Esophagus muscularis mucosa (tissue), 4 donors: ENCODE data around the gene PABPC3. TPM values are rescaled to one million over a fixed set of nuclear protein-coding genes. Genes with fewer than 3 reads are reported as not detected.

Source experiments
- DNase-seq: peaks from one replicate; pipeline ENCODE4 v3.0.0-alpha.2; 2017; ENCODE audit errors: extremely low spot score
- H3K27ac ChIP-seq, 4 donors: fragments of 200-600 bp; sonication (generic); replicated peaks in 1 of 4; 1 replicate in 3 of 4; 2 replicates in 1 of 4; pipeline ENCODE4 v1.5.1; 2016 to 2019; ENCODE audit warnings: mild to moderate bottlenecking in 1 of 4
- H3K27me3 ChIP-seq, 4 donors: fragments of 200-600 bp; sonication (generic); one replicate each; pipeline versions ENCODE4 v1.5.1 to v1.6.0; 2016 to 2019
- H3K36me3 ChIP-seq, 4 donors: fragments of 200-600 bp; sonication (generic); one replicate each; pipeline ENCODE4 v1.5.1; 2016 to 2019
- H3K4me1 ChIP-seq, 4 donors: fragments of 200-600 bp; sonication (generic); one replicate each; pipeline ENCODE4 v1.5.1; 2016 to 2019
- H3K4me3 ChIP-seq, 4 donors: fragments of 200-600 bp; sonication (generic); 1 replicate in 2 of 4; 2 replicates in 2 of 4; pipeline ENCODE4 v1.5.1; 2016 to 2019; ENCODE audit warnings: mild to moderate bottlenecking in 4 of 4, moderate library complexity in 1 of 4
- H3K9me3 ChIP-seq, 4 donors: fragments of 200-600 bp; sonication (generic); 1 replicate in 3 of 4; 2 replicates in 1 of 4; pipeline ENCODE4 v1.5.1; 2016 to 2019
- EP300 ChIP-seq: sonication (generic); formaldehyde crosslinking; IDR thresholded peaks from one replicate; pipeline ENCODE4 v1.6.1; 2017; ENCODE audit warnings: antibody characterized with exemption
- POLR2A ChIP-seq: fragments of 450-650 bp; IDR thresholded peaks from one replicate; pipeline ENCODE4 v1.6.1; 2017; ENCODE audit warnings: antibody characterized with exemption, moderate library complexity, mild to moderate bottlenecking, low read depth
- POLR2AphosphoS5 ChIP-seq, 2 donors: sonication (generic); formaldehyde crosslinking; IDR thresholded peaks; one replicate each; pipeline ENCODE4 v1.6.1; 2017; ENCODE audit warnings: antibody characterized with exemption in 2 of 2
- WGBS: methylation state at CpG from one replicate; pipeline ENCODE4 v1.1.5; 2018; 5-methylcytosine and 5-hydroxymethylcytosine counted together
- intact Hi-C: fragments of 100-400 bp; cut with DNase I; formaldehyde crosslinking; loops from one replicate; pipeline ENCODE4 v1.15.1; 2023
- total RNA-seq, 4 donors: library from RNA; depleted of rRNA; stranded (reverse); fragments of >200 nt; gene quantifications; one replicate each; pipeline versions ENCODE4 v1.1.0 to v1.2.1, GENCODE V29; 2016
- TF ChIP-seq, protein P1 (sequence below), 3 experiments: fragments of 200-600 bp in 2 of 3; fragments of 450-650 bp in 1 of 3; sonication (generic) in 2 of 3; IDR thresholded peaks; one replicate each; pipeline ENCODE4 v1.5.1; 2017 to 2019; ENCODE audit warnings: antibody characterized with exemption in 3 of 3, mild to moderate bottlenecking in 2 of 3, moderate library complexity in 1 of 3

The PABPC3 gene
- total RNA-seq, 4 donors from 2014 or later, result under 0.01 to 0.17 (median 0.11) TPM; not detected in 1

DNA sequence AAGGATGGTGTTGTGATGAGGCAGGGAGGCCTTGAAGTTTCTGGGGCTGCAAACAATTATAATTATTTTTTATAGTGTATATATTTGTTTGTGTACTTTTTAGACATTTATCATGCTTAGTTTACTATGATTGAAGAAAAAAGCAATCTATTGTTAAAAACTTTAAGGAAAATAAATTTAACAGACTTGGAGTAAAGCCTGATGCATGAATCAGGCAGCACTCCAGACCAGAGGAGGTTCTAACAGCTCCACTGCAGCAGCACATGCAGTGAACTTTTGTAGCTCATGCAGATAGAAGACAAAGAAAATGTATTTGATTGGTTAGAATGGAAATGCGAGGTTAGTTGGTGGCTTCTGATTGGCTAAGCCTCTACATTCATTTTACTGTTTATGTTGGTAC, 36.8 kb upstream of the PABPC3 start:
- WGBS, result 83% methylated on average over 1 of the region's 1 CpG
- no peaks in the 10 kb centered on the region for H3K4me1 ChIP-seq

DNA sequence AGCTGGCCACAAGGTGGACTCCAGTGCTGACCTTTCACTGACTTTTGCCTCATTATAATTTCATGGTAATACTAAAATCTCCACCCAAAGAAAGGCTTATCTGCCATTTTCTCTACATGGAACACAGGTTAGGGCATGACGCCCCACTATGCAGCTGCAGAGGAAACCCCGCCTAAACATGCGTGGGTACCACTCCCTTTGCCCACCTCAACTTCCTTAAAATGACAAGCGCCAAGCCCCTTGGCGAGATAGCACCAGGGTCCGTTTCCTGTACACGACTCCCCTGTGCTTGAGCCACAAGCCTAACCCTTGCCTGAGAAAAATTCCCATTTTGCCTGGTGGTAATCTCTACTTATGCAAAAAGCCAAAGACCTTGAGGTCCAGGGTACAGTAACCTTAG, 36.0 kb upstream of the PABPC3 start:
- no peak for DNase-seq
- WGBS, result 77% methylated on average over 7 of the region's 7 CpGs
- Histone ChIP-seq H3K27me3 (peaks cover 0 to 5% (median 0%) of the 10 kb centered on the region in 4 donors), H3K4me1 (no peaks in the 10 kb centered on the region), H3K4me3 (no peak overlapping the region), H3K9me3 (no peaks in the 10 kb centered on the region), H3K27ac (no peak overlapping the region), H3K36me3 (no peaks in the 10 kb centered on the region)
- TF ChIP-seq POLR2AphosphoS5 (IDR thresholded peaks at IDR 0.05) (no peak), EP300 (no peak), POLR2A (no peak)
- TF ChIP-seq, protein P1, sequence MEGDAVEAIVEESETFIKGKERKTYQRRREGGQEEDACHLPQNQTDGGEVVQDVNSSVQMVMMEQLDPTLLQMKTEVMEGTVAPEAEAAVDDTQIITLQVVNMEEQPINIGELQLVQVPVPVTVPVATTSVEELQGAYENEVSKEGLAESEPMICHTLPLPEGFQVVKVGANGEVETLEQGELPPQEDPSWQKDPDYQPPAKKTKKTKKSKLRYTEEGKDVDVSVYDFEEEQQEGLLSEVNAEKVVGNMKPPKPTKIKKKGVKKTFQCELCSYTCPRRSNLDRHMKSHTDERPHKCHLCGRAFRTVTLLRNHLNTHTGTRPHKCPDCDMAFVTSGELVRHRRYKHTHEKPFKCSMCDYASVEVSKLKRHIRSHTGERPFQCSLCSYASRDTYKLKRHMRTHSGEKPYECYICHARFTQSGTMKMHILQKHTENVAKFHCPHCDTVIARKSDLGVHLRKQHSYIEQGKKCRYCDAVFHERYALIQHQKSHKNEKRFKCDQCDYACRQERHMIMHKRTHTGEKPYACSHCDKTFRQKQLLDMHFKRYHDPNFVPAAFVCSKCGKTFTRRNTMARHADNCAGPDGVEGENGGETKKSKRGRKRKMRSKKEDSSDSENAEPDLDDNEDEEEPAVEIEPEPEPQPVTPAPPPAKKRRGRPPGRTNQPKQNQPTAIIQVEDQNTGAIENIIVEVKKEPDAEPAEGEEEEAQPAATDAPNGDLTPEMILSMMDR (IDR thresholded peaks at IDR 0.05), result no peak
- intact Hi-C loops, result no loop called here

More for the DNA sequence above, 36.8 kb upstream of the PABPC3 start:
- no peaks in the 10 kb centered on the region for H3K36me3 ChIP-seq
- no peak for TF ChIP-seq POLR2A
- TF ChIP-seq EP300, result no peak
- TF ChIP-seq, protein P1 (IDR thresholded peaks at IDR 0.05), result no peak
- no peak for TF ChIP-seq POLR2AphosphoS5 (IDR thresholded peaks at IDR 0.05)
- H3K27me3 ChIP-seq, result peaks cover 0 to 5% (median 0%) of the 10 kb centered on the region in 4 donors
- no peak overlapping the region for H3K27ac ChIP-seq
- intact Hi-C loops, result no loop called here
- DNase-seq, result no peak
- no peak overlapping the region for H3K4me3 ChIP-seq
- H3K9me3 ChIP-seq, result no peaks in the 10 kb centered on the region

DNA sequence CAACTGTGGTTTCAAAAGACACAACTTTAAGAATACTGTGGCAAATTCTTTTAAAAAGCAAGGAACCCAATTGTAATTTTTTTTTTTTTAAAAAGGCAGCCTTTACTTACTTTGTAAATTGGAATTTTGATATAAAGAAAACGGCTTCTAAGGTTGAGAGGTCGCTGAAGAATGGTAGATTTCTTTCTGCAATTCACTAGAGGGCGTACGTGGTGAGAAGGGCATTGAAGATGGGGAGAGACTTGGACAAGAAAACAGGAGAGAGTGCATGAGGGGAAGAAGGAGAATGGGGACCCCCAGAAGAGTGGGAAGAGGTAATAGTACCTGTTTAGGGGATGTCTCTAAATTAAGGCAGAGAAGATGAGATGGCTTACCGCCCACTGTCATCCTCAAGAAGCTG, 33.5 kb upstream of the PABPC3 start:
- Histone ChIP-seq H3K36me3 (no peaks in the 10 kb centered on the region), H3K9me3 (no peaks in the 10 kb centered on the region), H3K4me3 (no peak overlapping the region), H3K4me1 (no peaks in the 10 kb centered on the region), H3K27me3 (peaks cover 0 to 17% (median 0%) of the 10 kb centered on the region in 4 donors), H3K27ac (no peak overlapping the region)
- WGBS, result 63% methylated on average over 5 of the region's 5 CpGs
- intact Hi-C loops, result no loop called here
- TF ChIP-seq POLR2AphosphoS5 (IDR thresholded peaks at IDR 0.05), result no peak
- TF ChIP-seq, protein P1 (IDR thresholded peaks at IDR 0.05), result no peak
- DNase-seq, result no peak

DNA sequence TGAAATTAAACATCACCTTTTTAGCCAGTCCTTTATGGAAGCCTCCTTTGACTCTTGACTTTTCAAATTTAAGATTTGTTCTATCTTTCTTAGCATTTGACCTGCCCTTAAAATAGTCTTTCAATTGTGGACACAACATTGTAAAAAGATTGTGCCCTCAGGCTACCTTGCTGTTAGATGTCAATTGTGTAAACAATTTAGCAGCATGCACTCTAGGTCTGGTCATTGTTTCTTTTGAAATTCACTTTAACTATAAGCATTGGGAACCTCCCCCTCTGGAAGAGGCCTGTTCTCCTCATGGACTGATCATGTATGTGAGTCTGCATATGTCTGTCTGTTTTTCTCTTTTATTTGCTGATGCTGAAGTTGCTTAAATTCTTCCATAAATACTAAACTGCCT, 31.5 kb upstream of the PABPC3 start:
- TF ChIP-seq, protein P1 (IDR thresholded peaks at IDR 0.05), result no peak
- no peak for TF ChIP-seq EP300
- Histone ChIP-seq H3K4me1 (no peaks in the 10 kb centered on the region), H3K27ac (no peak overlapping the region), H3K9me3 (no peaks in the 10 kb centered on the region), H3K4me3 (no peak overlapping the region), H3K27me3 (peaks cover 0 to 29% (median 0%) of the 10 kb centered on the region in 4 donors), H3K36me3 (no peaks in the 10 kb centered on the region)
- intact Hi-C loops, result no loop called here
- DNase-seq, result no peak

DNA sequence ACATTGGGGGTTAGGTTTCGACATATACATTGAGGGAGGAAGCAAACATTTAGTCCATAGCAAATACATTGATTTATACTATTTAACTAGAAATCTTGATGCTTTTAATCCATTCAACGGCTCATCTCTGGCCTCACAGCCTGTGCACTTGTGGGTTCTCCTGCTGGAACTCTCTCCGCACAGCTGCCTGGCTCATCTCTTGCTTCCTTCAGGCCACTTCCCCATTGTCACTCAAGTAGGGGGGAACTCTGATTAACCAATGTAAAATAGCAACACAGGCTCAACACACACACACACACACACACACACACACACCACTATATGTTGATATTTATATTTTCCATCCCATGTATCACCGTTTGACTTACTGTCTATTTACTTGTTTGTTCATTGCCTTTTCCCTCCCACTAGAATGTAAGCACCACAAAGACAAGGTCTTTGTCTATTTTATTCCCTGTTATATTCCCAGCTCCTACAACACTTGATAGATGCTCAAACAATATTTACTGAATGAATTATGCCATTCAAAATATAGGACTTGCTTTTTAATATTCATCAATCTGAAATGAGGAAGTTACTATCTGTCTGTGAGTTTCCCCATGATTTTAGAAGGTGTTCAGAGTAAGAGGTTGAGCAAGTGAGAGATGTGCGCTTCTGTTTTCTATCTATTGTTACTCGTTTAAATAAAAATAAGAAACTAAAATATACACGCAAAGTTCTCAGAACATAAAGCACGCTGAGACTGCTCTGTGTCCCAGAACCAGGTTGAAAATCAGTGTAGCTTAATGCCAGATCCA, 29.8 kb upstream of the PABPC3 start:
- Histone ChIP-seq H3K4me1 (no peaks in the 10 kb centered on the region), H3K4me3 (no peak overlapping the region), H3K36me3 (no peaks in the 10 kb centered on the region), H3K27me3 (peaks cover 0 to 29% (median 0%) of the 10 kb centered on the region in 4 donors), H3K27ac (no peak overlapping the region), H3K9me3 (no peaks in the 10 kb centered on the region)
- intact Hi-C loops, result no loop called here
- WGBS, result 70% methylated on average over 8 of the region's 8 CpGs
- DNase-seq, result no peak
- no peak for TF ChIP-seq POLR2AphosphoS5 (IDR thresholded peaks at IDR 0.05)
- TF ChIP-seq POLR2A, result no peak
- TF ChIP-seq, protein P1 (IDR thresholded peaks at IDR 0.05), result no peak
- no peak for TF ChIP-seq EP300
